ENCODE results near the gene RPRML. TPM values are rescaled to one million over a fixed set of nuclear protein-coding genes. Genes with fewer than 3 reads are reported as not detected.

RPRML gene
- total RNA-seq, 2 experiments from 2014 or later = not detected

DNA sequence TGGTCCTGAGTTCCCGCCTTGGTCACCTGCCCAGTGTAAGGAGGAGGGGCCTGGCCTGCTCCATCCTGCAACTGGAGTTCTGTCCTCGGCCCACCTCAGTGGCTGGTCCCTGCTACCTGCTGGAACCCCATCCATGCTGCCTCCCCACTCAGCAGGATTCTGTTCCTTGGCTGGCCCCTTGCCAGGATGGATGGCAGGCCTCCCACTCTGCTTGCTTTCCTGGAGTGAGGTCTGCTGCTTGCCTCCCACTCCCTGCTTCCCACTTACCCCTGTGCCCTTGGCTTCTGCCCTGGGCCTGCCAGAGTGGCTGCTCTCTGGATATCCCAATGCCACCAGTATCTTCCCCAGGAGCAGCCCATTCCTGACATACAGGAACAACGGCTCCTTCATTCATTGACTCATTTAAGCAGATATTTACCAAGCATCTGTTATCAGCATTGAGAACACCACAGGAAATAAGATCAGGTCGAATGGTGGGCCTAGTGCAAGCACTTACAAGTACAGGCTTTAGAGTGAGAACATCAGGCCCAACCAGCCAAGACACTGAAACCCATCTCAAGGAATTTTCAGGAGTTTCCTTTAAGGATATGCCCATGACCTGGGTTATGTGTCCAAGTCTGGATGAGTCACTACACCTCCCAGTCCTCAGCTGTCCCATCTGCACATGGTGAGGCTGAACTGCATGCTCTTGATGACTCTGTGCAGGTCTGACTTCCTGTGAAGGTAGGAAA, 17.0 kb upstream of the RPRML start:
- DNase-seq (no peak), ATAC-seq (ENCODE audit: poor library complexity) (no peak)
- ChIA-PET CTCF (no interaction called here), POLR2A (no interaction called here)
- peaks cover 2% of the 10 kb centered on the region for H3K4me1 ChIP-seq (ENCODE audit: insufficient read depth, low read length)
- intact Hi-C loops (cut with DNase I, micrococcal nuclease) = no loop called here
- Mint-ChIP-seq H3K9me3 (no peaks in the 10 kb centered on the region), H3K4me1 (ENCODE audit: low read depth) (no peaks in the 10 kb centered on the region), H3K27ac (no peak overlapping the region), H3K36me3 (ENCODE audit: low read depth) (no peaks in the 10 kb centered on the region), H3K27me3 (no peaks in the 10 kb centered on the region), H3K4me3 (no peak overlapping the region)
- H3K9me3 ChIP-seq (ENCODE audit: control insufficient read depth in 1 of 2, insufficient read depth in 1 of 2, low read length in 2 of 2) = no peaks in the 10 kb centered on the region
- H3K4me3 ChIP-seq (ENCODE audit: low read length) = no peak overlapping the region
- TF ChIP-seq, protein P1, sequence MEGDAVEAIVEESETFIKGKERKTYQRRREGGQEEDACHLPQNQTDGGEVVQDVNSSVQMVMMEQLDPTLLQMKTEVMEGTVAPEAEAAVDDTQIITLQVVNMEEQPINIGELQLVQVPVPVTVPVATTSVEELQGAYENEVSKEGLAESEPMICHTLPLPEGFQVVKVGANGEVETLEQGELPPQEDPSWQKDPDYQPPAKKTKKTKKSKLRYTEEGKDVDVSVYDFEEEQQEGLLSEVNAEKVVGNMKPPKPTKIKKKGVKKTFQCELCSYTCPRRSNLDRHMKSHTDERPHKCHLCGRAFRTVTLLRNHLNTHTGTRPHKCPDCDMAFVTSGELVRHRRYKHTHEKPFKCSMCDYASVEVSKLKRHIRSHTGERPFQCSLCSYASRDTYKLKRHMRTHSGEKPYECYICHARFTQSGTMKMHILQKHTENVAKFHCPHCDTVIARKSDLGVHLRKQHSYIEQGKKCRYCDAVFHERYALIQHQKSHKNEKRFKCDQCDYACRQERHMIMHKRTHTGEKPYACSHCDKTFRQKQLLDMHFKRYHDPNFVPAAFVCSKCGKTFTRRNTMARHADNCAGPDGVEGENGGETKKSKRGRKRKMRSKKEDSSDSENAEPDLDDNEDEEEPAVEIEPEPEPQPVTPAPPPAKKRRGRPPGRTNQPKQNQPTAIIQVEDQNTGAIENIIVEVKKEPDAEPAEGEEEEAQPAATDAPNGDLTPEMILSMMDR (IDR thresholded peaks at IDR 0.05) = no peak
- H3K36me3 ChIP-seq (ENCODE audit: insufficient read depth, low read length) = no peaks in the 10 kb centered on the region
- H3K27me3 ChIP-seq (ENCODE audit: control insufficient read depth in 1 of 2, insufficient read depth in 2 of 2, low read length in 2 of 2) = no peaks in the 10 kb centered on the region
- no peak overlapping the region for H3K27ac ChIP-seq (ENCODE audit: low read depth in 1 of 2, low read length in 2 of 2)

DNA sequence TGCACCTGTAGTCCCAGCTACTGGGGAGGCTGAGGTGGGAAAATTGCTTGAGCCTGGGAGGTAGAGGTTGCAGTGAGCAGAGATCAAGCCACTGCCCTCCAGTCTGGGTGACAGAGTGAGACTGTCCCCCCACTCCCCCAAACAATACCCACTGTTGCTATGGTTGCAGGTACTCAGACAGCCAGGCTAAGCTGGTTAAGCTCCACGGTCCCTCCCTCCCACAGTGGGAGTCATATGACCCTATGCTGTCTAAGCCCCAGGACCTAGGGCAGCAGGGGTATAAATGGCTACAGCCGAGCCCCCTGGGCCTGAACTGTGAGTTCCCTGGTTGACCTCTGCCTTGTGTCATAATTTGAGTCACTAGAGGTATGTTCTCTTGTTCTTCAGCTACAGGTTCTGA, 15.9 kb upstream of the RPRML start:
- Histone ChIP-seq H3K27ac (ENCODE audit: low read depth in 1 of 2, low read length in 2 of 2) (no peak overlapping the region), H3K36me3 (ENCODE audit: insufficient read depth, low read length) (no peaks in the 10 kb centered on the region), H3K27me3 (ENCODE audit: control insufficient read depth in 1 of 2, insufficient read depth in 2 of 2, low read length in 2 of 2) (no peaks in the 10 kb centered on the region), H3K4me1 (ENCODE audit: insufficient read depth, low read length) (no peaks in the 10 kb centered on the region), H3K4me3 (ENCODE audit: low read length) (no peak overlapping the region), H3K9me3 (ENCODE audit: control insufficient read depth in 1 of 2, insufficient read depth in 1 of 2, low read length in 2 of 2) (no peaks in the 10 kb centered on the region)
- Mint-ChIP-seq H3K36me3 (ENCODE audit: low read depth) (no peaks in the 10 kb centered on the region), H3K27ac (no peak overlapping the region), H3K4me1 (ENCODE audit: low read depth) (no peaks in the 10 kb centered on the region), H3K4me3 (no peak overlapping the region), H3K9me3 (no peaks in the 10 kb centered on the region), H3K27me3 (no peaks in the 10 kb centered on the region)
- ATAC-seq (ENCODE audit: poor library complexity) (no peak), DNase-seq (no peak)
- ChIA-PET CTCF (no interaction called here), POLR2A (no interaction called here)
- TF ChIP-seq, protein P1 (IDR thresholded peaks at IDR 0.05) = no peak
- intact Hi-C loops (cut with DNase I, micrococcal nuclease) = no loop called here

DNA sequence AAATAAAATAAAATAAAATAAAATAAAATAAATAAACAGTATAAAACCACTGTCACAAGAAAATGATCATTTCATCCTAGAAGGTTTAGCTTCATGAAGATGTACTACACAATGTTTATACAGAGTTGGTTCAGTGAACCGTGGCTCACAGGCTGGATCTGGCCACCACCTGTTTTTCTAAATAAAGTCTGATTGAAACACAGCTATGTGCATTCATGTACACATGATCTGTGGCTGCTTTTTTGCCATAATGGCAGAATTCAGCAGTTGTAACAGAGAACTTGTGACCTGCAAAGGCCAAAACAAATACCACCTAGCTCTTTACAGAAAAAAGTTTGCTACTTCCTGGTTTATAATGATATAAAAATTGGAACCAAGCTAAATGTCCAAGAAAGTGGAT, 12.6 kb upstream of the RPRML start:
- DNase-seq (no peak), ATAC-seq (ENCODE audit: poor library complexity) (no peak)
- ChIA-PET CTCF (no interaction called here), POLR2A (no interaction called here)
- H3K4me1 Mint-ChIP-seq (ENCODE audit: low read depth) = no peaks in the 10 kb centered on the region
- H3K4me1 ChIP-seq (ENCODE audit: insufficient read depth, low read length) = no peaks in the 10 kb centered on the region
- H3K9me3 ChIP-seq (ENCODE audit: control insufficient read depth in 1 of 2, insufficient read depth in 1 of 2, low read length in 2 of 2) = no peaks in the 10 kb centered on the region
- intact Hi-C loops (cut with DNase I, micrococcal nuclease) = no loop called here
- H3K36me3 ChIP-seq (ENCODE audit: insufficient read depth, low read length) = no peaks in the 10 kb centered on the region
- no peaks in the 10 kb centered on the region for H3K36me3 Mint-ChIP-seq (ENCODE audit: low read depth)
- TF ChIP-seq, protein P1 (IDR thresholded peaks at IDR 0.05) = no peak
- H3K4me3 Mint-ChIP-seq = no peak overlapping the region
- H3K27me3 ChIP-seq (ENCODE audit: control insufficient read depth in 1 of 2, insufficient read depth in 2 of 2, low read length in 2 of 2) = no peaks in the 10 kb centered on the region
- H3K27ac Mint-ChIP-seq = no peak overlapping the region
- no peak overlapping the region for H3K27ac ChIP-seq (ENCODE audit: low read depth in 1 of 2, low read length in 2 of 2)
- no peaks in the 10 kb centered on the region for H3K27me3 Mint-ChIP-seq
- no peak overlapping the region for H3K4me3 ChIP-seq (ENCODE audit: low read length)
- H3K9me3 Mint-ChIP-seq = no peaks in the 10 kb centered on the region

Data from CD4-positive, alpha-beta T cell (primary cell).